Activated CD4-positive, alpha-beta memory T cell treated with anti-CD3 and anti-CD28 coated beads, Interleukin-2, amount 10 ng/mL, durations not matched to agents 7 days and 5 days (primary cell): ENCODE data around the gene LSP1. TPM values are rescaled to one million over a fixed set of nuclear protein-coding genes. Genes with fewer than 3 reads are reported as not detected.

Experiments
- CTCF ChIA-PET: fragments of 350-600 bp; sonication (Branson Sonifier 250); formaldehyde crosslinking; loops from one replicate; lab custom pipeline; 2021; ENCODE audit warnings: antibody characterized with exemption, inconsistent platforms; lab: Charles Lee
- POLR2A ChIA-PET: fragments of 350-600 bp; sonication (Branson Sonifier 250); formaldehyde crosslinking; loops from one replicate; lab custom pipeline; 2021; ENCODE audit warnings: antibody characterized with exemption; lab: Charles Lee
- DNase-seq: peaks from one replicate; pipeline ENCODE4 v3.0.0-alpha.2; 2020
- H3K27ac Mint-ChIP-seq: one replicate; pipeline ENCODE4 v1.8.0; 2021; ENCODE audit warnings: mild to moderate bottlenecking, mixed read lengths
- H3K27me3 Mint-ChIP-seq: one replicate; pipeline ENCODE4 v1.8.0; 2021; ENCODE audit warnings: mixed read lengths
- H3K36me3 Mint-ChIP-seq: one replicate; pipeline ENCODE4 v1.8.0; 2021; ENCODE audit warnings: low read depth, mixed read lengths
- H3K4me1 Mint-ChIP-seq: one replicate; pipeline ENCODE4 v1.8.0; 2021; ENCODE audit warnings: mixed read lengths
- H3K4me3 Mint-ChIP-seq: one replicate; pipeline ENCODE4 v1.8.0; 2021; ENCODE audit warnings: mild to moderate bottlenecking, mixed read lengths
- H3K9me3 Mint-ChIP-seq: one replicate; pipeline ENCODE4 v1.8.0; 2021; ENCODE audit warnings: mixed read lengths
- total RNA-seq, 2 experiments: library from RNA; stranded (reverse); gene quantifications; one replicate each; pipeline ENCODE4 v1.2.3, GENCODE V29; 2021

The LSP1 gene
- total RNA-seq, 2 experiments from 2014 or later, result 590 TPM

DNA sequence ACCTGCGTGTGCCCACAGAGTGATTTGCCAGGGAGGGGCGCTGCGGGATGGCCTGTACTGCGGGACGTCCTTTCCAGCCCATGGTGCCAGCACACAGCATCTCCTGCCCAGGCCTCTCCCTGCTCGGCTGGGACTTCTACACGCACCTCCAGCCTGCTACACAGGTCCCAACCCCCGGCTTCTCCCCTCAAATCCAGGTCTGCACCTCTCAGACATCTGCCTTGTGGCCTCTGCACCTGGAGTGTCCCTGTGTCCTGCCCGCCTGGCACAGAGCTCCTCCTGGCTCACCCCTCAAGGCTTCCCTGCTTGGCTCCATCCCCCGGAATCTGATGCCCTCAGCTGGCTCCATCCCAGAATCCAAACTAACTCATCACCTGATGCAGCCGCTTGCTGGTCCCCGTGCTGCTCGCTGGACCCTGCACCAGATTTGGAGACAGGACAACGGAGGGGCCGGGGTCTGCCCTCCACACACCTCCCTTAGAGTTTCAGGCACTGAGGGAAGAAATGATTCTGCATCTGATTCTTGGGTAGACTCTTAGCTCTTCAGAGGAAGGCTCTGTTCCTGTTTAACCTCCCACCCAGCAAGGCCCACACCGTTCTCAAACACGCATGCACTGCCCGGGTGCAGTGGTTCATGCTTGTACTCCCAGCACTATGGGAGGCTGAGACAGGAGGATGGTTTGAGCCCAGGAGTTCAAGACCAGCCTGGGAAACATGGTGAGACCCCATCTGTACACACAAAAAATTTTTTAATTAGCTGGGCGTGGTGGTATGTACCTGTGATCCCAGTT lies 4.0 kb upstream of the LSP1 start:
- Mint-ChIP-seq H3K9me3 (no peaks in the 10 kb centered on the region), H3K36me3 (peaks cover 11% of the 10 kb centered on the region), H3K4me1 (peaks cover 83% of the 10 kb centered on the region), H3K27me3 (peaks cover 2% of the 10 kb centered on the region), H3K4me3 (no peak overlapping the region), H3K27ac (peak overlapping the region; percentile 91)
- POLR2A ChIA-PET, result no interaction called here
- CTCF ChIA-PET, result interaction anchor here (1.5 to 2.1 kb wide), 2 partner anchors 27 to 34 kb away, joined by 4 to 6 read pairs; no protein-coding TSS in a partner anchor
- DNase-seq, result no peak

DNA sequence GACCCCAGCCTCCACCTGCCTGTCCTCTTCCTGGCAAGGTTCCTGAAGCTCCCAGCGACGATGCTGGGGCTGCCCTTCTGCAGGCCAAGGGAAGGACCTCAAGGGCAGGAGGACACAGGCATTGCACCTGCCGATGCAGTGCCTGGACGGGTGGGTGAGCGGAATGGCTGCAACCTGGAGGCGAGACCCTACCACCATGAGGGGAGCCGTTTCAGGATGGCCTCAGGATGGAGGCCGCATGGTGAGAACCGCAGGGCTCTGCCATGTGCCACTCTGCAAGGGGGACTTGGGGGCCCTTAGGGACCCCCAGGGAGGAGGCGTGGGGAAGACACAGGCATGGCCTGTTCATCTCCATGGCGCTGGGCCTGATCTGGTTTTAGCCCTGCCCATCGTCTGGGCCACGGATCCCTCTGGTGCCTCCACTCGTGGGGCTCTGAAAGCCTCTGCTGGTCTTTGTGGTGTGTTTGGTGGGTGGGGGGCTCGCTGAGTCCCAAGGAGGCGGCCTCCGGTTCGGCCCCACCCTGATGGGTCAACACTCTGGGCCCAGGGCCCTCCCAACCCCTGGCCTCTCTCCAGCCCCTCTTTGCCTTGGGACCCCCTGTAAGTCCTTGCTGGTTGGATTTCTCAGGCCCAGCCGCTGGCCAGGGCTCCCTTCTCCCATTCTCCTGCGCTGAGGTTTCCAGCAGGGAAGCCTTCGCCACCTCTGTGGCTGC lies 1.3 kb upstream of the LSP1 start:
- ChIA-PET POLR2A (interaction anchor here (1.0 to 7.1 kb wide), 8 partner anchors 8 to 226 kb away, joined by 3 to 67 read pairs (median 8); partner anchors contain the start of genes MRPL23 and PRR33), CTCF (interaction anchor here (0.7 to 4.4 kb wide), 18 partner anchors 11 to 304 kb away, joined by 3 to 39 read pairs (median 4); no protein-coding TSS in a partner anchor)
- Mint-ChIP-seq H3K27me3 (peaks cover 2% of the 10 kb centered on the region), H3K27ac (peak overlapping the region; percentile 97), H3K9me3 (no peaks in the 10 kb centered on the region), H3K36me3 (peaks cover 22% of the 10 kb centered on the region), H3K4me1 (peaks cover 67% of the 10 kb centered on the region), H3K4me3 (peak overlapping the region; percentile 97)
- DNase-seq, result no peak

DNA sequence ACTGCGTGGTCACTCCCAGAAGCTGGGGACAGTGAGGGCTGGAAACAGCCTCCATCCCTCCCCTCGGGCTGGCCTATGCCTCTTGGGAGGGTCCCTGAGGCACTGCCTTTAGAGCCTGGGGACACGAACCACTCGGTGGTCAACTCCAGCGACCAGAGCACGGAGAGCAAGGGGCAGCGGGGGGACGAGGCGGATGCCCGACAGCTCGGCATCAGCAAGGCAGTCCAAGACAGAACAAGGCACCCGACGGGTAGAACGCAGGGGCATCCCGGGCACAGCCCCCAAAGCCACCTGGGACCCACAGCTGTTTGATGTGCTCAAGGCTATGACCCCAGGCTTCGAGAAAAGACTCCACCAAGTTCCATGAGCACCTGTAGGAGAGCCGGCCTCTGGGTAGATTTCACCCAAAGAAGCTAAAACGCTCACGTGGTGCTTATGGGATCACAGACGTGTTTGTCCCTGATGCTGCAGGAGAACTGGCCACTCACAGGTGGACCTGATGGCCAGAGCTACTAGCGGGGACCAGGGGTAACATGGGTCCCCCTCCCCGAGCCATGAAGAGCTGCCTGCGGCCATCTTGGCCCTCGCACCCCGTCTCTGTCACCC lies 510 bp upstream of the LSP1 start:
- H3K36me3 Mint-ChIP-seq, result peaks cover 22% of the 10 kb centered on the region
- peaks cover 2% of the 10 kb centered on the region for H3K27me3 Mint-ChIP-seq
- peak overlapping the region; percentile 97 for H3K27ac Mint-ChIP-seq
- ChIA-PET CTCF (interaction anchor here (0.9 to 4.4 kb wide), 7 partner anchors 16 to 299 kb away, joined by 3 to 39 read pairs (median 4); no protein-coding TSS in a partner anchor), POLR2A (interaction anchor here (1.0 to 7.1 kb wide), 8 partner anchors 8 to 547 kb away, joined by 3 to 67 read pairs (median 9); partner anchors contain the start of gene PRR33)
- peaks cover 65% of the 10 kb centered on the region for H3K4me1 Mint-ChIP-seq
- H3K9me3 Mint-ChIP-seq, result no peaks in the 10 kb centered on the region
- no peak for DNase-seq
- peak overlapping the region; percentile 97 for H3K4me3 Mint-ChIP-seq

DNA sequence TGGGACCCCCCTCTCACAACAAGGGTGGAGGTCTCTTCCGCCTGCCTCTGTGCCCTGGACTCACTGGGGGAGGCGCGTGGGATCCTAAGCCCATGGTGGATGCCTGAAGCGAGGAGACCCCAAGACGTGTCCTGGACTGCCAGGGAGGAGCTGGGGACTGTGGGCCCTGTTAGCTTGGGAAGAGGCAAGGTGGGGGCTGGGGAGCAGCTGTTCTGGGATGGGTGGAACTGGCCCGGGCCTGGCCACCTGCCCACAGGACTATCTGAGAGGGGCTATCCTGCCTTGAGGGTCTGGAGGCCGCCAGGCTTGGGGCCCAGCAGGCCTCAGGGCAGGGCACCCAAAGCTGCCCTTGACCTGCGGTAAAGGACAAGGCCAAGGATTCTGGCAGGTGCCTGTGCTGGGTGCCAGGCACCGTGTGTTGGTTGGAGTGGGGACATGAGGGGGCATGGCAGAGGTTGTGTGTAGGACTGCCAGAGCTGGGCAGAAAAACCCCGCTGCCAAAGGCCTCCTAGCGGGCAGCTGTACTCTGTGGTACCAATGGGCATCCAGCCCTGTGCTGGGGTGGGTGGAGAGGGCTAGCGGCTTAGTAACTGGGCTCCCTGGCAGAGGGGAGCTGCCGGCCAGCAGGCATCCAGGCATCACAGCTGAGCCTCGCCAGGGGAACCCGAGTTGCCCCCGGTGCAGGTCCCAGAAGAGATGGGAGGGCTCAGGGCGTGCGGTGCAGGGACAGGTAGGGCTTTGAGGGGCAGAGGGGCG lies 670 bp downstream of the LSP1 start:
- POLR2A ChIA-PET, result interaction anchor here (1.0 to 7.1 kb wide), 12 partner anchors 9 to 94 kb away, joined by 3 to 67 read pairs (median 6); partner anchors contain the start of genes PRR33 and TNNT3
- Mint-ChIP-seq H3K4me3 (peak overlapping the region; percentile 97), H3K36me3 (peaks cover 25% of the 10 kb centered on the region), H3K27me3 (peaks cover 2% of the 10 kb centered on the region), H3K27ac (peak overlapping the region; percentile 97), H3K9me3 (no peaks in the 10 kb centered on the region), H3K4me1 (peaks cover 60% of the 10 kb centered on the region)
- DNase-seq, result no peak
- CTCF ChIA-PET, result interaction anchor here (0.7 to 4.4 kb wide), 9 partner anchors 17 to 201 kb away, joined by 3 to 39 read pairs (median 4); no protein-coding TSS in a partner anchor

- DNase-seq, result no peak
- peak overlapping the region; percentile 97 for H3K4me3 Mint-ChIP-seq
- peaks cover 53% of the 10 kb centered on the region for H3K4me1 Mint-ChIP-seq
- no peaks in the 10 kb centered on the region for H3K9me3 Mint-ChIP-seq
- peaks cover 27% of the 10 kb centered on the region for H3K36me3 Mint-ChIP-seq
- ChIA-PET POLR2A (interaction anchor here (0.8 to 7.1 kb wide), 11 partner anchors 8 to 94 kb away, joined by 3 to 67 read pairs (median 6); partner anchors contain the start of genes MRPL23, PRR33 and TNNT3), CTCF (interaction anchor here (0.7 to 1.8 kb wide), 8 partner anchors 17 to 202 kb away, joined by 3 to 6 read pairs (median 4); no protein-coding TSS in a partner anchor)
- H3K27me3 Mint-ChIP-seq, result no peaks in the 10 kb centered on the region
- H3K27ac Mint-ChIP-seq, result peak overlapping the region; percentile 97
These were observed 1.5 kb downstream of the LSP1 start for GRCh38 chr11:1854132-1854948.

DNA sequence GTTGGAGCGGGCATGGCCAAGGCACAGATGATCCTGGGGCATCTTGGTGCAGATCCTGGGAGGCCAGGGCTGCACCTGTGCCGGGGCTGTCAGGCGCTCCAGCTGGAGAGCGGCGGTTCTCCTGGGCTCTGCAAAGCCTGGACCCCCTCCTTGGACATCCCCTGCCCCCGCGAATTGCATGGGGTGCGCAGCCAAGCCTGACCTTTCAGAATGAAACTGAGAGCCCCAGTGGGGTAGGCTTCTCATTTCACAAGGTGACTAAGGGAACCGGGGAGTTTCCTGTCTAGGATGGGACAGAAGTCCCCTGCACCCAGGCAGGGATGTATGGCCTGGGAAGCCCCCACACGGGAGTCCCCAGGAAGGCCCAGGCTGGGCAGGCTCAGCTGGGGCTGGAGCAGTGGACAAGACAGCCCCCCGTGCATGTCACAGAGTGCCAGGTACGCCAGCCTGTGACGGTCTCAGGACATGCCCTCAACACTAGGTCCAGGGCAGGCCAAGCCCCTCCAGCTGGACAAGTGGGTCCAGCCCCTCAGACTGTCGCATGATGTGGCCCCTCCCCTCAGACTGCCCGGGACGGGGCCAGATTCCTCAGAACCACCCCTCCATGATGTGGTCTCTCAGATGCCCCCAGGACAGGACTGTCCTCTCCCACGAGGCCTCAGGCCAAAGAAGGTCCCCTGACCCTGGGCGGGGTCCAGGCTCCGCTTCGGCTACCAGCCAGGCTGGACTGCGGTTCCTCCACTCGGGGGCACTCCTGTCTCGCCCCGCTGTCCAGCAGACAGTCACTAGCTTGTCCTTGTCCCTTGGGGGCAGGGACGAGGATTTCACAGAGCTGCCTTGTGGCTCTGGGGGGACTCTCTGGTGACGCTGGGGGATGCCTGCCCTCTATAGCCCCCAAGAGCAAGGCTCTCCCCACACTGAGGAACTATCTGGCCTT lies 2.3 kb downstream of the LSP1 start:
- POLR2A ChIA-PET, result interaction anchor here (0.8 to 7.1 kb wide), 5 partner anchors 8 to 93 kb away, joined by 4 to 67 read pairs (median 6); partner anchors contain the start of genes MRPL23 and PRR33
- H3K27ac Mint-ChIP-seq, result no peak overlapping the region

DNA sequence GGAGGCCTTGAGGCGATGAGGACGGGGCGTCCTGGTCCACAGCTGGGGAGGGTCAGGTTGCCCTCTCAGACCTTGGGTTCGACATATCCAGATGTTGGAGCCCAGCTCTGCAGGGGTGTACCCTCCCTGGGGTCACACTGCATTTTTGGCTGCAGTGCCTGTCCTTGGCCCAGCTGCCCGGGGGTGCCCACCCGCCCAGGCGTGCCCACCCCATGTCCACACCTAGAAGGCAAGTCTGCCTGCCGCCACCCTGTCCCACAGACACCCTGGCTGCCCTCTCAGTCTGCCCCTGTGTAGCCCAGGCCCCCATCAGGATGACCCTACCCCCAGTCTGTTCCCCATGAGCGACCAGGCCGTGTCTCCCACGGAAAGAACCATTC lies 3.0 kb downstream of the LSP1 start:
- Mint-ChIP-seq H3K36me3 (peaks cover 27% of the 10 kb centered on the region), H3K4me1 (peaks cover 38% of the 10 kb centered on the region), H3K27ac (no peak overlapping the region), H3K9me3 (no peaks in the 10 kb centered on the region), H3K4me3 (no peak overlapping the region), H3K27me3 (no peaks in the 10 kb centered on the region)
- DNase-seq, result no peak
- CTCF ChIA-PET, result interaction anchor here (0.7 to 1.3 kb wide), 4 partner anchors 20 to 26 kb away, joined by 3 to 4 read pairs (median 3); no protein-coding TSS in a partner anchor
- POLR2A ChIA-PET, result interaction anchor here (1.8 to 7.1 kb wide), 2 partner anchors 9 to 34 kb away, joined by 5 to 67 read pairs; partner anchors contain the start of gene PRR33

More for the DNA sequence above, 2.3 kb downstream of the LSP1 start:
- CTCF ChIA-PET, result interaction anchor here (0.7 to 1.3 kb wide), 3 partner anchors 19 to 27 kb away, joined by 3 to 4 read pairs (median 3); no protein-coding TSS in a partner anchor
- no peaks in the 10 kb centered on the region for H3K27me3 Mint-ChIP-seq
- peak overlapping the region; percentile 97 for H3K4me3 Mint-ChIP-seq
- peaks cover 45% of the 10 kb centered on the region for H3K4me1 Mint-ChIP-seq
- peaks cover 27% of the 10 kb centered on the region for H3K36me3 Mint-ChIP-seq
- DNase-seq, result no peak
- no peaks in the 10 kb centered on the region for H3K9me3 Mint-ChIP-seq

GRCh38 chr11:1856306-1857005 lies 3.6 kb downstream of the LSP1 start:
- peaks cover 27% of the 10 kb centered on the region for H3K36me3 Mint-ChIP-seq

GRCh38 chr11:1857064-1857463 lies 4.2 kb downstream of the LSP1 start:
- CTCF ChIA-PET, result no interaction called here
- Mint-ChIP-seq H3K36me3 (peaks cover 27% of the 10 kb centered on the region), H3K4me1 (peaks cover 26% of the 10 kb centered on the region), H3K27me3 (no peaks in the 10 kb centered on the region), H3K9me3 (no peaks in the 10 kb centered on the region), H3K4me3 (no peak overlapping the region), H3K27ac (no peak overlapping the region)
- DNase-seq, result no peak
- POLR2A ChIA-PET, result interaction anchor here (1.8 kb wide), 1 partner anchor 10 kb away, joined by 5 read pairs; no protein-coding TSS in a partner anchor

More at GRCh38 chr11:1856306-1857005, 3.6 kb downstream of the LSP1 start:
- Mint-ChIP-seq H3K4me3 (no peak overlapping the region), H3K27ac (no peak overlapping the region), H3K9me3 (no peaks in the 10 kb centered on the region), H3K27me3 (no peaks in the 10 kb centered on the region), H3K4me1 (peaks cover 33% of the 10 kb centered on the region)
- DNase-seq, result no peak
- ChIA-PET POLR2A (interaction anchor here (1.8 to 7.1 kb wide), 2 partner anchors 9 to 33 kb away, joined by 5 to 67 read pairs; partner anchors contain the start of gene PRR33), CTCF (interaction anchor here (0.8 to 1.3 kb wide), 2 partner anchors 20 to 23 kb away, joined by 3 to 4 read pairs; no protein-coding TSS in a partner anchor)
